A673 (cell line): ENCODE data around the gene ADNP. TPM values are rescaled to one million over a fixed set of nuclear protein-coding genes. Genes with fewer than 3 reads are reported as not detected.

Source experiments
- BruUV-seq: library from RNA; stranded (reverse); fragments of 400-500 nt; replicated peaks from 2 replicates; lab custom pipeline; 2021; lab: Mats Ljungman, UMichigan
- CTCF ChIA-PET: fragments of 300-600 bp; sonication (Branson Sonifier 250); formaldehyde crosslinking; loops from one replicate; lab custom pipeline; 2022; ENCODE audit warnings: antibody characterized with exemption; lab: Charles Lee
- POLR2A ChIA-PET: fragments of 300-600 bp; sonication (Branson Sonifier 250); formaldehyde crosslinking; loops from one replicate; lab custom pipeline; 2022; ENCODE audit warnings: antibody characterized with exemption; ENCODE audit not compliant: low non-redundant PET; lab: Charles Lee
- DNase-seq: peaks from one replicate; pipeline ENCODE4 v3.0.0-alpha.2; 2015; ENCODE audit warnings: low spot score
- H3K27ac ChIP-seq: fragments of 200-600 bp; sonication (generic); 2 replicates; pipeline ENCODE4 v1.5.1; 2016; ENCODE audit warnings: mixed run types, low read depth, mild to moderate bottlenecking, mixed read lengths, antibody characterized with exemption, low read length; ENCODE audit not compliant: poor library complexity, severe bottlenecking
- H3K27me3 ChIP-seq: fragments of 200-600 bp; sonication (generic); replicated peaks from 2 replicates; pipeline ENCODE4 v1.6.1; 2017; ENCODE audit warnings: mixed run types, low read depth, mild to moderate bottlenecking, mixed read lengths, antibody characterized with exemption, low read length; ENCODE audit not compliant: insufficient read depth, poor library complexity
- H3K36me3 ChIP-seq: fragments of 200-600 bp; sonication (generic); 2 replicates; pipeline ENCODE4 v1.6.1; 2016; ENCODE audit warnings: mixed run types, mild to moderate bottlenecking, mixed read lengths, antibody characterized with exemption, low read length; ENCODE audit not compliant: insufficient read depth, poor library complexity, severe bottlenecking
- H3K4me1 ChIP-seq: fragments of 200-600 bp; sonication (generic); 2 replicates; pipeline ENCODE4 v1.6.1; 2017; ENCODE audit warnings: mixed run types, mild to moderate bottlenecking, mixed read lengths, antibody characterized with exemption, low read length; ENCODE audit not compliant: insufficient read depth, poor library complexity, severe bottlenecking
- H3K4me3 ChIP-seq: fragments of 200-600 bp; sonication (generic); 2 replicates; pipeline ENCODE4 v1.5.1; 2016; ENCODE audit warnings: low read depth, mixed run types, mild to moderate bottlenecking, mixed read lengths, low read length; ENCODE audit not compliant: poor library complexity, severe bottlenecking
- H3K9me3 ChIP-seq: fragments of 200-600 bp; sonication (generic); 2 replicates; pipeline ENCODE4 v1.6.1; 2016; ENCODE audit warnings: mixed run types, low read depth, mild to moderate bottlenecking, mixed read lengths, antibody characterized with exemption, low read length; ENCODE audit not compliant: poor library complexity, severe bottlenecking
- CTCF ChIP-seq: fragments of 300-800, 200-600 bp; sonication (generic); conservative IDR thresholded peaks from 2 replicates; pipeline ENCODE4 v1.5.1; 2017; ENCODE audit warnings: low read depth, mild to moderate bottlenecking, antibody characterized with exemption, low read length, moderate library complexity, mixed read lengths
- EZH2 ChIP-seq: fragments of 200-600 bp; sonication (generic); IDR thresholded peaks from 2 replicates; pipeline ENCODE4 v1.6.1; 2017; ENCODE audit warnings: borderline replicate concordance, low read depth, mild to moderate bottlenecking, mixed read lengths, antibody characterized with exemption, low read length; ENCODE audit not compliant: poor library complexity, severe bottlenecking
- intact Hi-C: fragments of 100-400 bp; cut with micrococcal nuclease; formaldehyde crosslinking; loops from one replicate; pipeline ENCODE4 v1.10.0; 2022; ENCODE audit not compliant: unreplicated experiment
- total RNA-seq: library from RNA; stranded (reverse); gene quantifications from 2 replicates; pipeline ENCODE4 v1.2.3, GENCODE V29; 2021

The ADNP gene
- total RNA-seq, 1 experiment from 2014 or later: 108 TPM

- no peak overlapping the region for H3K4me3 ChIP-seq
- peaks cover 60% of the 10 kb centered on the region for H3K4me1 ChIP-seq
- ChIA-PET CTCF (interaction anchor here (0.7 kb wide), 1 partner anchor 58 kb away, joined by 5 read pairs; no protein-coding TSS in a partner anchor), POLR2A (no interaction called here)
- no peaks in the 10 kb centered on the region for H3K9me3 ChIP-seq
- peak overlapping the region; percentile 33 for H3K27ac ChIP-seq
- no peaks in the 10 kb centered on the region for H3K27me3 ChIP-seq
- H3K36me3 ChIP-seq: peaks cover 30% of the 10 kb centered on the region
- DNase-seq: no peak
- TF ChIP-seq EZH2 (no peak), CTCF (no peak)
- intact Hi-C loops: no loop called here
- no TSS peak for BruUV-seq
These were observed 14.3 kb downstream of the ADNP start for GRCh38 chr20:50916934-50917333.

- Histone ChIP-seq H3K4me1 (peaks cover 60% of the 10 kb centered on the region), H3K27me3 (no peaks in the 10 kb centered on the region), H3K9me3 (no peaks in the 10 kb centered on the region), H3K27ac (no peak overlapping the region), H3K36me3 (peaks cover 30% of the 10 kb centered on the region), H3K4me3 (no peak overlapping the region)
- intact Hi-C loops: no loop called here
- TF ChIP-seq CTCF (no peak), EZH2 (no peak)
- BruUV-seq: no TSS peak
- ChIA-PET CTCF (interaction anchor here (0.7 kb wide), 1 partner anchor 57 kb away, joined by 5 read pairs; no protein-coding TSS in a partner anchor), POLR2A (interaction anchor here (0.6 kb wide), 1 partner anchor 275 kb away, joined by 3 read pairs; no protein-coding TSS in a partner anchor)
- peak; percentile 62 for DNase-seq
These were observed 15.0 kb downstream of the ADNP start for GRCh38 chr20:50916257-50916656.

GRCh38 chr20:50915424-50915823, 15.8 kb downstream of the ADNP start:
- no TSS peak for BruUV-seq
- Histone ChIP-seq H3K4me3 (no peak overlapping the region), H3K27me3 (no peaks in the 10 kb centered on the region), H3K9me3 (no peaks in the 10 kb centered on the region), H3K4me1 (peaks cover 60% of the 10 kb centered on the region), H3K27ac (peak overlapping the region; percentile 49), H3K36me3 (peaks cover 30% of the 10 kb centered on the region)
- ChIA-PET POLR2A (no interaction called here), CTCF (interaction anchor here (0.6 kb wide), 1 partner anchor 1212 kb away, joined by 3 read pairs; no protein-coding TSS in a partner anchor)
- TF ChIP-seq CTCF: no peak
- no peak for TF ChIP-seq EZH2
- intact Hi-C loops: no loop called here
- peak; percentile 38 for DNase-seq
